ENCODE results near the gene SIM2. TPM values are rescaled to one million over a fixed set of nuclear protein-coding genes. Genes with fewer than 3 reads are reported as not detected.

SIM2 gene
- total and polyA plus RNA-seq, 2 experiments from 2014 or later = 0.14 TPM; not detected in 1

- Histone ChIP-seq H3K27me3 (replicated peaks; ENCODE audit: insufficient read depth) (no peaks in the 10 kb centered on the region), H3K9ac (no peak overlapping the region), H3K4me3 (no peak overlapping the region), H3K4me2 (ENCODE audit: unreplicated experiment) (no peak overlapping the region), H3K36me3 (ENCODE audit: low read depth) (no peaks in the 10 kb centered on the region), H3K27ac (no peak overlapping the region), H4K20me1 (ENCODE audit: insufficient read depth) (no peaks in the 10 kb centered on the region), H2AFZ (no peak overlapping the region), H3K9me3 (ENCODE audit: low read depth) (no peaks in the 10 kb centered on the region), H3K4me1 (ENCODE audit: insufficient read depth) (peaks cover 9% of the 10 kb centered on the region; the same call in 1 of the 2 replicates), H3K9me2 (ENCODE audit: insufficient read depth) (no peaks in the 10 kb centered on the region), H3F3A (ENCODE audit: insufficient read depth) (no peaks in the 10 kb centered on the region), H3K79me2 (ENCODE audit: insufficient read depth) (no peaks in the 10 kb centered on the region)
- in situ Hi-C loops (cut with MboI) = no loop called here
- DNase-seq = no peak
- no peak for TF ChIP-seq EZH2phosphoT487 (IDR thresholded peaks at IDR 0.05; ENCODE audit: insufficient read depth, low read depth)
- TF ChIP-seq EZH2 (IDR thresholded peaks at IDR 0.05; ENCODE audit: insufficient read depth, poor library complexity, severe bottlenecking) = no peak
- WGBS, 2 experiments (ENCODE audit: low coverage in 1 of 2, low lambda C conversion rate in 2 of 2, missing lambda C conversion rate in 2 of 2) = 94 to 96% methylated on average over 4 of the region's 4 CpGs
These were observed 87.3 kb downstream of the SIM2 start for GRCh38 chr21:36786186-36786585.

DNA sequence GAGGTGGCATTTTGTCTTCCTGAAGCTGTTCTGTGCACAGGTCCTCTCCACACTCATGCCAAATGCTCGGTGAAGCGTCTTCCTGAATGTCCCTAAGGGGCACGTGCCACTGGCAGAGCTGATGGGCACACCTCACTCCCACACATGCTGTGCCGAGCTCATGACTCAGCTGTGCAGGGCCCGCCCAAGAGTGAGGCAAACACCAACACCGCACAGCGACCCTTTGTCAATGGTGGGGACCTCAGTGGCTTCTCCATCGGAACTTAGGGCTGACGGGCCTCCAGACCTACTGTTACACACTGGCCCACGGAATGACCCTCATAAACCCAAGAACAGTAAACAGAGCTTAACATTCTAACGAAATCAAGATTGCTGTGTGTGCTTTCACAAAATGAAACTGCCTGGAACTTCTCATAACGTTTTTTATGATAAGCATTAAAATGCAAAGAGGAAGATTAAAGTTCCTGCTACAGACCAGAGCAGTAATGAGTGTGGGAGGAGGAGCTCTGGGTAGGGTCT is 89.3 kb downstream of the SIM2 start:
- H3K9ac ChIP-seq = no peak overlapping the region
- no peaks in the 10 kb centered on the region for H3K79me2 ChIP-seq (ENCODE audit: insufficient read depth)
- no peak overlapping the region for H3K4me3 ChIP-seq
- TF ChIP-seq EZH2 (IDR thresholded peaks at IDR 0.05; ENCODE audit: insufficient read depth, poor library complexity, severe bottlenecking) (no peak), EZH2phosphoT487 (IDR thresholded peaks at IDR 0.05; ENCODE audit: insufficient read depth, low read depth) (no peak)
- 76 to 80% methylated on average over 12 of the region's 12 CpGs for WGBS, 2 experiments (ENCODE audit: low coverage in 1 of 2, low lambda C conversion rate in 2 of 2, missing lambda C conversion rate in 2 of 2)
- H2AFZ ChIP-seq = no peak overlapping the region
- no peaks in the 10 kb centered on the region for H3K36me3 ChIP-seq (ENCODE audit: low read depth)
- H3K9me2 ChIP-seq (ENCODE audit: insufficient read depth) = no peaks in the 10 kb centered on the region
- no peaks in the 10 kb centered on the region for H3K27me3 ChIP-seq (replicated peaks; ENCODE audit: insufficient read depth)
- in situ Hi-C loops (cut with MboI) = no loop called here
- H3K27ac ChIP-seq = no peak overlapping the region
- H3K9me3 ChIP-seq (ENCODE audit: low read depth) = no peaks in the 10 kb centered on the region
- no peaks in the 10 kb centered on the region for H4K20me1 ChIP-seq (ENCODE audit: insufficient read depth)
- H3F3A ChIP-seq (ENCODE audit: insufficient read depth) = no peaks in the 10 kb centered on the region
- no peak for DNase-seq
- H3K4me2 ChIP-seq (ENCODE audit: unreplicated experiment) = no peak overlapping the region
- peaks cover 9% of the 10 kb centered on the region; the same call in 1 of the 2 replicates for H3K4me1 ChIP-seq (ENCODE audit: insufficient read depth)

DNA sequence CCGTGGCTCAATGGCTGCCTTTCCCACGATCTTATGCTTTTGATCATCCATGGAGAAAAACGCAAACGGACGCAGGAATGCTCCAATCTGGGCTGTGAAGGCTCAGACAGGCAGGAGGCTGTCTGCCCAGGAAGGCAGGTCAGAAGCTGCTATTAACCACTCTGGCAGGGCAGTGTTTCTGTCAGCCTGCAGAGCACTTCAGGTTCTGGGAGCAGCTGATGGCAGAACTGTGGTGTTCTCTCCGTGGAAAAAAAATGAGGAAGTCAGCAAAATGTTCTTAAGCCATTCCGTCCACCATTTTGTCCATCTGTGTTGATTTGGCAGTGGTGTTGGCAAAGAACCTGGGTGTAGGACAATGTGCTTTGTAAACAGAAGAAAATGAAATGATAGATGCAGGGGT is 91.7 kb downstream of the SIM2 start:
- no peaks in the 10 kb centered on the region for H3K79me2 ChIP-seq (ENCODE audit: insufficient read depth)
- H3K27me3 ChIP-seq (replicated peaks; ENCODE audit: insufficient read depth) = no peaks in the 10 kb centered on the region
- in situ Hi-C loops (cut with MboI) = no loop called here
- H3K4me2 ChIP-seq (ENCODE audit: unreplicated experiment) = no peak overlapping the region
- H3K36me3 ChIP-seq (ENCODE audit: low read depth) = no peaks in the 10 kb centered on the region
- no peak for DNase-seq
- no peak overlapping the region for H3K27ac ChIP-seq
- H3K4me1 ChIP-seq (ENCODE audit: insufficient read depth) = no peaks in the 10 kb centered on the region
- H3K9ac ChIP-seq = no peak overlapping the region
- WGBS, 2 experiments (ENCODE audit: low coverage in 1 of 2, low lambda C conversion rate in 2 of 2, missing lambda C conversion rate in 2 of 2) = 66% methylated on average over 7 of the region's 7 CpGs
- H4K20me1 ChIP-seq (ENCODE audit: insufficient read depth) = no peaks in the 10 kb centered on the region
- no peaks in the 10 kb centered on the region for H3F3A ChIP-seq (ENCODE audit: insufficient read depth)
- no peaks in the 10 kb centered on the region for H3K9me2 ChIP-seq (ENCODE audit: insufficient read depth)
- no peak overlapping the region for H2AFZ ChIP-seq
- TF ChIP-seq EZH2phosphoT487 (IDR thresholded peaks at IDR 0.05; ENCODE audit: insufficient read depth, low read depth) (no peak), EZH2 (IDR thresholded peaks at IDR 0.05; ENCODE audit: insufficient read depth, poor library complexity, severe bottlenecking) (no peak)
- no peaks in the 10 kb centered on the region for H3K9me3 ChIP-seq (ENCODE audit: low read depth)
- H3K4me3 ChIP-seq = no peak overlapping the region

DNA sequence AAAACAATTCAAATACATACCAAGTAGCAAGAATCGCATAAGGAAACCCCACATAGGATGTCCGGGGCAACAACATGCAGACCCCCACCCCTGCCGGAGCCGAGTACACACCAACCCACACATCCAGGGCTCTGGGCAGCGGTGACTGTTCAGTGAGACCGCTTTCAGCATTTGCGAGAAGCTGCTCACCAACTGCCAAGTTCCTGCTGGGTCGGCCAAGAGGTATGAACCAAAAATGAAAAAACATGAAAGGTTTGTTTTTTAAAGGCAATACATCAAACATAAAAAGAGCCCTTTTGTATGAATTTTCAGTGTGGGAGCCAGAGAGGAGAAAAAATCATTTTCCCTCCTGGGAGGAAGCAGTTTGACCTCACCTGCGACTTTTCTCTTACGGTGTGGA is 92.3 kb downstream of the SIM2 start:
- no peak overlapping the region for H3K27ac ChIP-seq
- TF ChIP-seq EZH2 (IDR thresholded peaks at IDR 0.05; ENCODE audit: insufficient read depth, poor library complexity, severe bottlenecking) = no peak
- no peak for TF ChIP-seq EZH2phosphoT487 (IDR thresholded peaks at IDR 0.05; ENCODE audit: insufficient read depth, low read depth)
- H3K27me3 ChIP-seq (replicated peaks; ENCODE audit: insufficient read depth) = no peaks in the 10 kb centered on the region
- no peaks in the 10 kb centered on the region for H3K4me1 ChIP-seq (ENCODE audit: insufficient read depth)
- no peaks in the 10 kb centered on the region for H3K9me2 ChIP-seq (ENCODE audit: insufficient read depth)
- 85 to 86% methylated on average over 10 of the region's 10 CpGs for WGBS, 2 experiments (ENCODE audit: low coverage in 1 of 2, low lambda C conversion rate in 2 of 2, missing lambda C conversion rate in 2 of 2)
- H2AFZ ChIP-seq = no peak overlapping the region
- no peak overlapping the region for H3K4me2 ChIP-seq (ENCODE audit: unreplicated experiment)
- H3K4me3 ChIP-seq = no peak overlapping the region
- no peaks in the 10 kb centered on the region for H3F3A ChIP-seq (ENCODE audit: insufficient read depth)
- no peak for DNase-seq
- H3K9me3 ChIP-seq (ENCODE audit: low read depth) = no peaks in the 10 kb centered on the region
- no peaks in the 10 kb centered on the region for H3K79me2 ChIP-seq (ENCODE audit: insufficient read depth)
- in situ Hi-C loops (cut with MboI) = no loop called here
- H3K9ac ChIP-seq = no peak overlapping the region
- no peaks in the 10 kb centered on the region for H4K20me1 ChIP-seq (ENCODE audit: insufficient read depth)
- no peaks in the 10 kb centered on the region for H3K36me3 ChIP-seq (ENCODE audit: low read depth)

Measured in GM23248 (cell line).